HepG2 (cell line): ENCODE data around the gene SLC25A25. TPM values are rescaled to one million over a fixed set of nuclear protein-coding genes. Genes with fewer than 3 reads are reported as not detected.

Experiments
- DMAP1 ChIP-seq: IDR thresholded peaks from 2 replicates; pipeline ENCODE4 v1.6.1; 2016
- FOXK1 ChIP-seq: sonication (generic); formaldehyde crosslinking; IDR thresholded peaks from 2 replicates; pipeline ENCODE4 v1.4.0; 2020; ENCODE audit warnings: low read depth, missing genetic modification reagents, borderline replicate concordance
- GATA4 ChIP-seq: sonication (generic); IDR thresholded peaks from 2 replicates; pipeline ENCODE4 v1.6.1; 2016; ENCODE audit warnings: antibody characterized with exemption, low read depth, borderline replicate concordance
- MIER2 ChIP-seq: IDR thresholded peaks from 2 replicates; pipeline ENCODE4 v1.6.1; 2016; ENCODE audit warnings: missing biosample characterization, missing genetic modification reagents
- MLLT10 ChIP-seq: sonication (generic); formaldehyde crosslinking; IDR thresholded peaks from 2 replicates; pipeline ENCODE4 v1.4.0; 2020; ENCODE audit warnings: missing genetic modification reagents
- MXD1 ChIP-seq: sonication (generic); formaldehyde crosslinking; IDR thresholded peaks from 2 replicates; pipeline ENCODE4 v1.4.0; 2020; ENCODE audit warnings: mild to moderate bottlenecking, missing genetic modification reagents
- NCOA1 ChIP-seq: sonication (generic); formaldehyde crosslinking; IDR thresholded peaks from 2 replicates; pipeline ENCODE4 v1.9.0; 2021; ENCODE audit warnings: missing genetic modification reagents
- NFE2 ChIP-seq: sonication (generic); formaldehyde crosslinking; IDR thresholded peaks from 2 replicates; pipeline ENCODE4 v1.4.0; 2020; ENCODE audit warnings: missing genetic modification reagents
- POGZ ChIP-seq: sonication (generic); formaldehyde crosslinking; IDR thresholded peaks from 2 replicates; pipeline ENCODE4 v1.4.0; 2020; ENCODE audit warnings: mild to moderate bottlenecking, missing genetic modification reagents
- RBAK ChIP-seq: sonication (generic); formaldehyde crosslinking; IDR thresholded peaks from 2 replicates; pipeline ENCODE4 v1.5.1; 2020; ENCODE audit warnings: mild to moderate bottlenecking, missing genetic modification reagents
- SNAPC2 ChIP-seq: sonication (generic); formaldehyde crosslinking; IDR thresholded peaks from 2 replicates; pipeline ENCODE4 v1.8.1; 2022; ENCODE audit warnings: mild to moderate bottlenecking, missing genetic modification reagents
- THYN1 ChIP-seq: sonication (generic); formaldehyde crosslinking; IDR thresholded peaks from 2 replicates; pipeline ENCODE4 v1.8.1; 2023; ENCODE audit warnings: low read depth, mild to moderate bottlenecking, moderate library complexity, missing genetic modification reagents, borderline replicate concordance
- TMF1 ChIP-seq: sonication (generic); formaldehyde crosslinking; IDR thresholded peaks from 2 replicates; pipeline ENCODE4 v1.8.1; 2022; ENCODE audit warnings: low read depth, missing genetic modification reagents
- U2AF2 ChIP-seq: fragments of 200-400 bp; formaldehyde crosslinking; IDR thresholded peaks from 2 replicates; pipeline ENCODE4 v1.6.1; 2017; ENCODE audit warnings: low read depth, mild to moderate bottlenecking, low read length
- XBP1 ChIP-seq: sonication (generic); formaldehyde crosslinking; IDR thresholded peaks from 2 replicates; pipeline ENCODE4 v1.5.0; 2020; ENCODE audit warnings: missing genetic modification reagents
- ZBTB33 ChIP-seq: sonication (generic); formaldehyde crosslinking; IDR thresholded peaks from 2 replicates; pipeline ENCODE4 v1.4.0; 2020; ENCODE audit warnings: missing genetic modification reagents
- ZFYVE20 ChIP-seq: sonication (generic); formaldehyde crosslinking; IDR thresholded peaks from 2 replicates; pipeline ENCODE4 v1.8.0; 2023; ENCODE audit warnings: low read depth, mild to moderate bottlenecking, moderate library complexity, missing genetic modification reagents, borderline replicate concordance
- ZNF235 ChIP-seq: sonication (generic); formaldehyde crosslinking; IDR thresholded peaks from 2 replicates; pipeline ENCODE4 v1.8.1; 2023; ENCODE audit warnings: mild to moderate bottlenecking, missing genetic modification reagents, borderline replicate concordance
- ZNF24 ChIP-seq: fragments of 450-650 bp; IDR thresholded peaks from 2 replicates; pipeline ENCODE4 v1.6.1; 2017; ENCODE audit warnings: antibody characterized with exemption, mild to moderate bottlenecking
- ZNF282 ChIP-seq: fragments of 450-650 bp; IDR thresholded peaks from 2 replicates; pipeline ENCODE4 v1.6.1; 2018; ENCODE audit not compliant: partially characterized antibody
- ZNF564 ChIP-seq: sonication (generic); formaldehyde crosslinking; IDR thresholded peaks from 2 replicates; pipeline ENCODE4 v1.8.1; 2023; ENCODE audit warnings: mild to moderate bottlenecking, missing genetic modification reagents
- ZNF674 ChIP-seq: sonication (generic); formaldehyde crosslinking; IDR thresholded peaks from 2 replicates; pipeline ENCODE4 v1.5.0; 2020; ENCODE audit warnings: low read depth, mild to moderate bottlenecking, missing genetic modification reagents
- polyA plus RNA-seq, 8 experiments: library from polyadenylated mRNA; depleted of rRNA in 3 of 8; stranded (reverse) in 7 of 8; unstranded in 1 of 8; fragments of >200 nt; fragmentation: Illumina TruSeq in 4 of 8; extraction: Trizol in 4 of 8; gene quantifications; 2 replicates each; pipeline versions ENCODE4 v1.2.1 to v1.2.3, GENCODE V29; 2011 to 2016; ENCODE audit warnings: low read depth in 4 of 8, missing spikeins in 1 of 8, mixed read lengths in 1 of 8; ENCODE audit not compliant: insufficient read depth in 1 of 8
- total RNA-seq, 5 experiments: library from RNA; depleted of rRNA; stranded (reverse); fragments of >200 nt; fragmentation: Illumina TruSeq; extraction: Trizol; gene quantifications; 2 replicates each; pipeline ENCODE4 v1.2.3, GENCODE V29; 2016; ENCODE audit warnings: low read depth in 1 of 5
- TF ChIP-seq, protein P1 (sequence below): sonication (generic); formaldehyde crosslinking; IDR thresholded peaks from 2 replicates; pipeline ENCODE4 v1.4.0; 2020; ENCODE audit warnings: low read depth, mild to moderate bottlenecking, missing genetic modification reagents
- TF ChIP-seq, protein P2 (sequence below): sonication (generic); formaldehyde crosslinking; IDR thresholded peaks from 2 replicates; pipeline ENCODE4 v1.4.0; 2020; ENCODE audit warnings: missing genetic modification reagents

The SLC25A25 gene
- total and polyA plus RNA-seq, 2 of the 13 experiments (the other 11 are each of a cell fraction or from before 2014, with no cell fraction given) = 10.5 to 24.8 TPM

DNA sequence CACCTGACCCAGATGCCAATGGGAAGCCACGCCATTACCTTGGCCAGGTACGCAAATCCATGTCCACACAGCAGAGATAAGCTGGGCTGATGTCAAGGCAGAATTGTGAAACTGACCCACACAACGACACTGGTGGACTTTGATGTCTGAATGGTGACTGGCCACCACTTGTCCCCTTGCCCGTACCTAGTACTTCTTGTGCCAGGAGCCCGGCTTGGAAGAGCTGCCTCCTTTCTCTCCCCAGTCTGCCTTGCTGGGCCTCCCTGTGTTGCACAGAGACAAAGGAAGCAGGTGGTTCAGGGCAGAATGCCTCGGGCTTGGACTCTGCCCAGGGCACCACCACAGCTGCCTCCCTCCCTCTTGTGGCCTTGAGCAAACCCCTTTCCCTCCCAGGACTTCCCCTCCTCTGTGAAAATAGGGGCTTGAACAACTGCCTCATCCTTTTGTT, 36.2 kb downstream of the SLC25A25 start (continued):
- no peak for TF ChIP-seq RBAK (CRISPR knock-in tag)
- TF ChIP-seq, protein P1, sequence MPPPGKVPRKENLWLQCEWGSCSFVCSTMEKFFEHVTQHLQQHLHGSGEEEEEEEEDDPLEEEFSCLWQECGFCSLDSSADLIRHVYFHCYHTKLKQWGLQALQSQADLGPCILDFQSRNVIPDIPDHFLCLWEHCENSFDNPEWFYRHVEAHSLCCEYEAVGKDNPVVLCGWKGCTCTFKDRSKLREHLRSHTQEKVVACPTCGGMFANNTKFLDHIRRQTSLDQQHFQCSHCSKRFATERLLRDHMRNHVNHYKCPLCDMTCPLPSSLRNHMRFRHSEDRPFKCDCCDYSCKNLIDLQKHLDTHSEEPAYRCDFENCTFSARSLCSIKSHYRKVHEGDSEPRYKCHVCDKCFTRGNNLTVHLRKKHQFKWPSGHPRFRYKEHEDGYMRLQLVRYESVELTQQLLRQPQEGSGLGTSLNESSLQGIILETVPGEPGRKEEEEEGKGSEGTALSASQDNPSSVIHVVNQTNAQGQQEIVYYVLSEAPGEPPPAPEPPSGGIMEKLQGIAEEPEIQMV (CRISPR knock-in tag) = no peak; the same call in 1 of the 2 replicates
- peak; percentile 26; the same call in 1 of the 2 replicates for TF ChIP-seq ZBTB33 (CRISPR knock-in tag)
- peak; percentile 62; the same call in 1 of the 2 replicates for TF ChIP-seq ZNF564 (CRISPR knock-in tag)
- no peak for TF ChIP-seq TMF1 (CRISPR knock-in tag)
- TF ChIP-seq ZNF282 = no peak
- TF ChIP-seq POGZ = 0 out of 2 replicates have a peak, but pooled peaks have one; percentile 26
- TF ChIP-seq ZNF24 = no peak
- TF ChIP-seq GATA4 = no peak
- no peak for TF ChIP-seq MLLT10 (CRISPR knock-in tag)
- TF ChIP-seq NFE2 (CRISPR knock-in tag) = no peak
- 0 out of 2 replicates have a peak, but pooled peaks have one; percentile 46 for TF ChIP-seq SNAPC2 (CRISPR knock-in tag)
- TF ChIP-seq NCOA1 (CRISPR knock-in tag) = no peak
- TF ChIP-seq, protein P2, sequence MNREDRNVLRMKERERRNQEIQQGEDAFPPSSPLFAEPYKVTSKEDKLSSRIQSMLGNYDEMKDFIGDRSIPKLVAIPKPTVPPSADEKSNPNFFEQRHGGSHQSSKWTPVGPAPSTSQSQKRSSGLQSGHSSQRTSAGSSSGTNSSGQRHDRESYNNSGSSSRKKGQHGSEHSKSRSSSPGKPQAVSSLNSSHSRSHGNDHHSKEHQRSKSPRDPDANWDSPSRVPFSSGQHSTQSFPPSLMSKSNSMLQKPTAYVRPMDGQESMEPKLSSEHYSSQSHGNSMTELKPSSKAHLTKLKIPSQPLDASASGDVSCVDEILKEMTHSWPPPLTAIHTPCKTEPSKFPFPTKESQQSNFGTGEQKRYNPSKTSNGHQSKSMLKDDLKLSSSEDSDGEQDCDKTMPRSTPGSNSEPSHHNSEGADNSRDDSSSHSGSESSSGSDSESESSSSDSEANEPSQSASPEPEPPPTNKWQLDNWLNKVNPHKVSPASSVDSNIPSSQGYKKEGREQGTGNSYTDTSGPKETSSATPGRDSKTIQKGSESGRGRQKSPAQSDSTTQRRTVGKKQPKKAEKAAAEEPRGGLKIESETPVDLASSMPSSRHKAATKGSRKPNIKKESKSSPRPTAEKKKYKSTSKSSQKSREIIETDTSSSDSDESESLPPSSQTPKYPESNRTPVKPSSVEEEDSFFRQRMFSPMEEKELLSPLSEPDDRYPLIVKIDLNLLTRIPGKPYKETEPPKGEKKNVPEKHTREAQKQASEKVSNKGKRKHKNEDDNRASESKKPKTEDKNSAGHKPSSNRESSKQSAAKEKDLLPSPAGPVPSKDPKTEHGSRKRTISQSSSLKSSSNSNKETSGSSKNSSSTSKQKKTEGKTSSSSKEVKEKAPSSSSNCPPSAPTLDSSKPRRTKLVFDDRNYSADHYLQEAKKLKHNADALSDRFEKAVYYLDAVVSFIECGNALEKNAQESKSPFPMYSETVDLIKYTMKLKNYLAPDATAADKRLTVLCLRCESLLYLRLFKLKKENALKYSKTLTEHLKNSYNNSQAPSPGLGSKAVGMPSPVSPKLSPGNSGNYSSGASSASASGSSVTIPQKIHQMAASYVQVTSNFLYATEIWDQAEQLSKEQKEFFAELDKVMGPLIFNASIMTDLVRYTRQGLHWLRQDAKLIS (CRISPR knock-in tag) = 0 out of 2 replicates have a peak, but pooled peaks have one; percentile 44
- TF ChIP-seq THYN1 (CRISPR knock-in tag) = no peak
- no peak for TF ChIP-seq MIER2
- no peak for TF ChIP-seq ZNF235
- TF ChIP-seq ZNF674 (CRISPR knock-in tag) = no peak
- TF ChIP-seq ZFYVE20 = no peak
- peak; percentile 67; the same call in 1 of the 2 replicates for TF ChIP-seq MXD1 (CRISPR knock-in tag)
- TF ChIP-seq FOXK1 (CRISPR knock-in tag) = peak; percentile 28; the same call in 1 of the 2 replicates
- TF ChIP-seq U2AF2 = no peak
- peak; percentile 60 for TF ChIP-seq DMAP1
- TF ChIP-seq XBP1 (CRISPR knock-in tag) = no peak
